Hematopoietic multipotent progenitor cell treated with erythropoietin and hydrocortisone succinate and interleukin-3 and kit ligand, for 8 days (in vitro differentiated cells): Measurements from ENCODE around the gene ZNF397.
A peak's percentile ranks its signal among the peaks of the same experiment; 100 is the strongest.
"Not testable (repeated sequence)": the region's sequence is repeated elsewhere in the genome, so short reads cannot be mapped to it uniquely, and the experiment has no call there.

ENCODE experiments used
- DNase-seq: peaks from one replicate; pipeline ENCODE4 v3.0.0-alpha.2; 2015

The ZNF397 gene

GRCh38 chr18:35240664-35241447 is at the start of gene ZNF397:
Gene ZNF397, plus strand, starts transcription at chr18:35241034. Its CDS starts 1,437 bp downstream, at chr18:35242471.
- DNase-seq, result peak; percentile 96

GRCh38 chr18:35191698-35192025 is 49.2 kb upstream of the ZNF397 start:
- no peak for DNase-seq

- DNase-seq, result no peak
Observed at GRCh38 chr18:35192415-35192814, 48.4 kb upstream of the ZNF397 start.

- no peak for DNase-seq
Observed at GRCh38 chr18:35193316-35193715, 47.5 kb upstream of the ZNF397 start.

- DNase-seq, result no peak
Observed at GRCh38 chr18:35197296-35197695, 43.5 kb upstream of the ZNF397 start.

GRCh38 chr18:35201256-35201931 is 39.4 kb upstream of the ZNF397 start:
- no peak for DNase-seq

- no peak for DNase-seq
Observed at GRCh38 chr18:35203067-35203466, 37.8 kb upstream of the ZNF397 start.

- DNase-seq, result no peak
Observed at GRCh38 chr18:35205199-35205712, 35.6 kb upstream of the ZNF397 start.

GRCh38 chr18:35205746-35206458 is 34.9 kb upstream of the ZNF397 start:
- DNase-seq, result not testable (repeated sequence)

- DNase-seq, result no peak
Observed at GRCh38 chr18:35215026-35215425, 25.8 kb upstream of the ZNF397 start.

GRCh38 chr18:35216611-35217010 is 24.2 kb upstream of the ZNF397 start:
- not testable (repeated sequence) for DNase-seq

- DNase-seq, result not testable (repeated sequence)
Observed at GRCh38 chr18:35219331-35219730, 21.5 kb upstream of the ZNF397 start.

GRCh38 chr18:35220424-35220823 is 20.4 kb upstream of the ZNF397 start:
- DNase-seq, result no peak

GRCh38 chr18:35223797-35224196 is 17.0 kb upstream of the ZNF397 start:
- no peak for DNase-seq

- DNase-seq, result no peak
Observed at GRCh38 chr18:35227254-35227653, 13.6 kb upstream of the ZNF397 start.

- peak; percentile 89 for DNase-seq
Observed at GRCh38 chr18:35231052-35231451, 9.8 kb upstream of the ZNF397 start.

- DNase-seq, result no peak
Observed at GRCh38 chr18:35236571-35237363, 4.1 kb upstream of the ZNF397 start.

GRCh38 chr18:35239314-35239713 is 1.5 kb upstream of the ZNF397 start:
- no peak for DNase-seq

- no peak for DNase-seq
Observed at GRCh38 chr18:35241448-35241804, 592 bp downstream of the ZNF397 start.

- no peak for DNase-seq
Observed at GRCh38 chr18:35242426-35242825, 1.6 kb downstream of the ZNF397 start.

GRCh38 chr18:35244671-35245070 is 3.8 kb downstream of the ZNF397 start:
- no peak for DNase-seq

GRCh38 chr18:35245719-35246317 is 5.0 kb downstream of the ZNF397 start:
- DNase-seq, result no peak
